ENCODE data around the gene ARHGEF3. TPM values are rescaled to one million over a fixed set of nuclear protein-coding genes. Genes with fewer than 3 reads are reported as not detected.

ARHGEF3 gene
- total RNA-seq, 4 donors from 2014 or later = 13.3 to 28.5 (median 19.1) TPM

- intact Hi-C loops (cut with DNase I; ENCODE audit: low total_unique reads) = no loop called here
- no peak for TF ChIP-seq POLR2A (IDR thresholded peaks at IDR 0.05)
- TF ChIP-seq CTCF (IDR thresholded peaks at IDR 0.05) = no peak
- no peak for DNase-seq (ENCODE audit: low spot score in 2 of 2)
- WGBS, 2 donors = 96 to 98% methylated on average over 5 of the region's 5 CpGs
- no peak overlapping the region for H3K4me3 ChIP-seq (ENCODE audit: low read depth, poor library complexity, severe bottlenecking)
Measured at GRCh38 chr3:56744016-56744415, 57.7 kb downstream of the ARHGEF3 start.

- 83 to 92% methylated on average over 3 of the region's 3 CpGs for WGBS, 2 donors
- intact Hi-C loops (cut with DNase I; ENCODE audit: low total_unique reads) = no loop called here
- no peak for TF ChIP-seq POLR2A (IDR thresholded peaks at IDR 0.05)
- TF ChIP-seq CTCF (IDR thresholded peaks at IDR 0.05) = no peak
- DNase-seq (ENCODE audit: low spot score in 2 of 2) = no peak
- no peak overlapping the region for H3K4me3 ChIP-seq (ENCODE audit: low read depth, poor library complexity, severe bottlenecking)
Measured at GRCh38 chr3:56742887-56743286, 58.9 kb downstream of the ARHGEF3 start.

GRCh38 chr3:56739036-56739435, 62.7 kb downstream of the ARHGEF3 start:
- no peak for DNase-seq (ENCODE audit: low spot score in 2 of 2)
- TF ChIP-seq POLR2A (IDR thresholded peaks at IDR 0.05) (no peak), CTCF (IDR thresholded peaks at IDR 0.05) (no peak)
- 94 to 96% methylated on average over 6 of the region's 6 CpGs for WGBS, 2 donors
- H3K4me3 ChIP-seq (ENCODE audit: low read depth, poor library complexity, severe bottlenecking) = no peak overlapping the region
- intact Hi-C loops (cut with DNase I; ENCODE audit: low total_unique reads) = no loop called here

GRCh38 chr3:56737006-56737405, 64.7 kb downstream of the ARHGEF3 start:
- no peak for TF ChIP-seq CTCF (IDR thresholded peaks at IDR 0.05)
- TF ChIP-seq POLR2A (IDR thresholded peaks at IDR 0.05) = no peak
- H3K4me3 ChIP-seq (ENCODE audit: low read depth, poor library complexity, severe bottlenecking) = no peak overlapping the region
- DNase-seq (ENCODE audit: low spot score in 2 of 2) = no peak
- intact Hi-C loops (cut with DNase I; ENCODE audit: low total_unique reads) = no loop called here
- 83 to 92% methylated on average over 10 of the region's 10 CpGs for WGBS, 2 donors

- no peak for DNase-seq (ENCODE audit: low spot score in 2 of 2)
- WGBS, 2 donors = 94% methylated on average over 8 of the region's 8 CpGs
- H3K4me3 ChIP-seq (ENCODE audit: low read depth, poor library complexity, severe bottlenecking) = no peak overlapping the region
- TF ChIP-seq CTCF (IDR thresholded peaks at IDR 0.05) = no peak
- intact Hi-C loops (cut with DNase I; ENCODE audit: low total_unique reads) = no loop called here
Measured at GRCh38 chr3:56732109-56732508, 69.6 kb downstream of the ARHGEF3 start.

- intact Hi-C loops (cut with DNase I; ENCODE audit: low total_unique reads) = no loop called here
- no peak for TF ChIP-seq CTCF (IDR thresholded peaks at IDR 0.05)
- no peak for TF ChIP-seq POLR2A (IDR thresholded peaks at IDR 0.05)
- WGBS, 2 donors = 82 to 86% methylated on average over 3 of the region's 3 CpGs
- H3K4me3 ChIP-seq (ENCODE audit: low read depth, poor library complexity, severe bottlenecking) = no peak overlapping the region
- no peak for DNase-seq (ENCODE audit: low spot score in 2 of 2)
Measured at GRCh38 chr3:56725175-56725574, 76.6 kb downstream of the ARHGEF3 start.

All from lower leg skin (tissue), 4 donors.